ENCODE data around the gene PNKP.

DNA sequence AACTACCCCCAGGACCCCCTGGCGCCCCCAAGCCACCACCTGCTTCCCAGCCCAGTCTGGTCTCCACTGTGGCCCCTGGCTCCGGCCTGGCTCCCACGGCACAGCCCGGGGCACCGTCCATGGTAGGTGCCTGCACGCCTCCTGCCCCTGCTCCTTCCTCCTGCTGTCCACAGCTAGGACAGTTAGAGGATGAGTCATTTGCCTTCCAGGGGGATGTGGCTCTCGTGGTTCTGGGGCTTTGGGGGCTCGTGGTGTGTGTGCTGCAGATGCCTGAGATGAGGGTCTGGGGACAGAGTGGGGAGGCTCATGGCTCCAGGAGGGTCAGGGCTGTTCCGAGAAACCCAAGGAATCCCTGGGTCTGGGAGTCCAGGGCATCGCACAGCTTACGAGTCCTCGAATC, 36.6 kb downstream of the PNKP start:
- TF ChIP-seq CTCF (IDR thresholded peaks at IDR 0.05) (no peak), POLR2A (IDR thresholded peaks at IDR 0.05) (no peak)
